Esophagus (tissue), 2 donors: ENCODE data around the gene PNMA6E. TPM values are rescaled to one million over a fixed set of nuclear protein-coding genes. Genes with fewer than 3 reads are reported as not detected.

Source experiments
- H3K27ac ChIP-seq, 2 donors: one replicate each; pipeline ENCODE4 v1.5.1; 2013; ENCODE audit warnings: low read depth in 2 of 2, mild to moderate bottlenecking in 2 of 2, inconsistent platforms in 1 of 2, low read length in 1 of 2, moderate library complexity in 1 of 2
- H3K27me3 ChIP-seq, 2 donors: one replicate each; pipeline ENCODE4 v1.6.1; 2013; ENCODE audit warnings: low read length in 2 of 2, control low read depth in 1 of 2, mild to moderate bottlenecking in 1 of 2; ENCODE audit not compliant: insufficient read depth in 2 of 2, control insufficient read depth in 1 of 2
- H3K36me3 ChIP-seq, 2 donors: one replicate each; pipeline ENCODE4 v1.6.1; 2013; ENCODE audit warnings: low read length in 1 of 2; ENCODE audit not compliant: control insufficient read depth in 2 of 2, insufficient read depth in 2 of 2
- H3K4me1 ChIP-seq, 2 donors: one replicate each; pipeline ENCODE4 v1.6.1; 2013; ENCODE audit warnings: low read length in 1 of 2; ENCODE audit not compliant: control insufficient read depth in 2 of 2, insufficient read depth in 2 of 2
- H3K4me3 ChIP-seq, 2 donors: one replicate each; pipeline ENCODE4 v1.5.1; 2013; ENCODE audit warnings: low read length in 2 of 2, mild to moderate bottlenecking in 2 of 2, low read depth in 1 of 2, moderate library complexity in 1 of 2
- H3K9me3 ChIP-seq, 2 donors: one replicate each; pipeline ENCODE4 v1.6.1; 2013; ENCODE audit warnings: mild to moderate bottlenecking in 2 of 2, low read depth in 1 of 2, low read length in 1 of 2, moderate library complexity in 1 of 2; ENCODE audit not compliant: control insufficient read depth in 2 of 2, insufficient read depth in 1 of 2
- WGBS, 2 donors: extraction: QIAGEN DNeasy Blood & Tissue Kit; methylation state at CpG; one replicate each; pipeline ENCODE4 v1.1.7; 2013; 5-methylcytosine and 5-hydroxymethylcytosine counted together
- polyA plus RNA-seq, 2 donors: library from polyadenylated mRNA; stranded (reverse); fragments of 200-250 nt; gene quantifications; one replicate each; pipeline ENCODE4 v1.2.3, GENCODE V29; 2013
- donor health status: healthy with polysubstance abuse.
- donor health status: Bipolar disorder and iron deficiency.

Gene PNMA6E
- polyA plus RNA-seq, 2 donors: not detected

DNA sequence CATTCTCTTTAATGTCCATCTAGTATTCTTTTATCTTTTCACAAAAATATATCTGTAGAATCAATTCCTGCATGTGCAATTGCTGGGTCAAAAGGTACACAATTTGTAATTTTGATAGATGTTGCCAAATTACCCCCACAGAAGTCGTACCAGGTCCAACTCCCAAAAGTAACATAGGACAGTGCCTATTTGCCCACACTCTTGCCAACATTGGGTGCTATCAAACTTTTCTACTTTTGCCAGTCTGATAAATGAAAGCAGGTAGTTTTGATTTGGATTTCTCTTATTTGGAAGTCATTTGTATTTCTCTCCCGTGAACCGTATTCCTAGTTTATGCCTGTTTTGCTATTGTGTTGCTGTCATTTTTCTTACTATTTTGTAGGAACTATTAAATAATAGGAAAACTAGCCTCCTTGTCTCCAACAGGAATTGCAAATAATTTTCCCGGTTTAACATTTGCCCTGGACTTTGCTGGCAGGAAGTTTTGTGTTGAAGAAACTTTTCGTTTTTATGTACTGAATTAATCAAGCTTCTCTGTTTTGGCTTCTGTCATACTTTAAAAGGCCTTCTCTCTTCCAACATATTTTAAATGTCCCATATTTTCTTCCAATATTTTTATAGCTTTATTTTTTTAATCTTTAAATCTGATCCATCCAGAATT, 34.1 kb downstream of the PNMA6E start:
- Histone ChIP-seq H3K36me3 (no peaks in the 10 kb centered on the region), H3K9me3 (no peaks in the 10 kb centered on the region), H3K4me1 (no peaks in the 10 kb centered on the region), H3K27me3 (no peaks in the 10 kb centered on the region), H3K4me3 (no peak overlapping the region), H3K27ac (no peak overlapping the region)
- WGBS, 2 donors: 74 to 81% methylated on average over 5 of the region's 5 CpGs

DNA sequence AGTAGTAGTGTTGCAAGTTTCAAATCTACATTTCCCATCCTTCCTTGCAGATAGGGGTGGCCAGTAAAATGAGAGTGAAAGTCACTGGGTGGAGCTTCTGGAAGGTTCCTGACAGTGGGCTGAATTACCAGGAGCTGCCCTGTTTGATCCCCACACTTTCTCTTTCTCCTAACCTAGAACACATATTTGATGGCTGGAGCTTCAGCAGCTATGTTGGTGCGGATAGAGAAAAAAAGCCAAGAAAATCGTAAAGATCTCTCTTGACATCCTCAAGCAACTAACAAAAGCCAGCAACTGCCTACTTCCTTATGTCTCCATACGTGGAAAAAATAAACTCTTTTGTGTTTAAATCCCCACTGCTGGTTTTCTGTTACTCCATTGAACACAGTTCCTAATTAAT, 35.0 kb downstream of the PNMA6E start:
- H3K27ac ChIP-seq: no peak overlapping the region
- no peaks in the 10 kb centered on the region for H3K36me3 ChIP-seq
- H3K9me3 ChIP-seq: no peaks in the 10 kb centered on the region
- WGBS, 2 donors: 78 to 89% methylated on average over 3 of the region's 3 CpGs
- no peaks in the 10 kb centered on the region for H3K27me3 ChIP-seq
- H3K4me1 ChIP-seq: no peaks in the 10 kb centered on the region
- no peak overlapping the region for H3K4me3 ChIP-seq

DNA sequence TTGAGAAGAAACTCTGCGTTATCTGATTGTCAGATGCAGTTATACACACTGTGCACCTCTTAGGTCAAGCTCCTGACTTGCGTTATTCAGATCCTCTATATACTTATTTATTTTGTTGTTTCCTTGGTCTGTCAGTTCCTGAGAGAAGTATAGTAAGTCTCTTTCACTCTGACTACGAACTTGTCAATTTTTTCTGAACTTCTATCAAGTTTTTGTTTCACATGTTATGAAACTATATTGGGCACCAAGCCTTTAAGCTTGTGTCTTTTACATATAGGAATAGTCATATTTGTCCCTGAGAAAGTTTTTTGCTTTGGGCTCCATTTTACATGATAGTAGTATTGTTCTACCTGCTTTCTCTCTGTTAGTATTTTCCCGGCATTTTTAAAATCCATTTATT, 35.5 kb downstream of the PNMA6E start:
- Histone ChIP-seq H3K36me3 (no peaks in the 10 kb centered on the region), H3K4me1 (no peaks in the 10 kb centered on the region), H3K27me3 (no peaks in the 10 kb centered on the region), H3K4me3 (no peak overlapping the region), H3K9me3 (no peaks in the 10 kb centered on the region), H3K27ac (no peak overlapping the region)
- WGBS, 2 donors: 74 to 85% methylated on average over 4 of the region's 4 CpGs

DNA sequence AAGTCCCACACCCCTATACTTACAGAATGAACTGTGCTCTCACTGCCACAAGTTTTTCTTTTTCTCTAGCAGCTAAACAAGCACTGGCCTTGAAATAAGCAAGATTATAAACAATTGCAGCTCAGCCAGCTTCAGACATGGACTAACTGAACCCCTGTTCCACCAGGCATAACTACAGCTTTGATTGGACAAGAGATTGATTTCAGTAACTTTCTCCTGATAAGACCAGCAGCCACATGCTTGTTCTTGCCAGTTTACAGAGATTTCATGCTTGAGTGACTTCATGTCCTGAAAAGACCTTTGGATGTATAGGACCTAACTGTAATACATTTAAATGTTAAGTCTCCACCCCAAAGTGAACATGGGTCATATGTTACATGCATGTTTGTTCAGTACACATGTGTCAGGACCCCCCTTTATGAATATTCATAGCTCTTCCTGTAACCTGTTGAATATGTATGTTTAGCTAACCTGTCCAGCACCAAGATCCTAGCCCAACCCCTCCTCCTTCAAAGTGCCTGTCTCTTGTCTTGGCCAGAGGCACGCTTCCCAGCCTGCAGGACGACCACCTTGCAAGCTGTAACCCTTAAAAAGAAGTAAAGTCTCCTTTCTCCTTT, 39.3 kb downstream of the PNMA6E start:
- peaks cover 0 to 2% of the 10 kb centered on the region in 2 donors for H3K9me3 ChIP-seq
- no peak overlapping the region for H3K4me3 ChIP-seq
- H3K4me1 ChIP-seq: no peaks in the 10 kb centered on the region
- H3K27me3 ChIP-seq: no peaks in the 10 kb centered on the region
- H3K27ac ChIP-seq: no peak overlapping the region
- H3K36me3 ChIP-seq: no peaks in the 10 kb centered on the region
- WGBS, 2 donors: 41 to 74% methylated on average over 2 of the region's 2 CpGs

- peaks cover 0 to 3% of the 10 kb centered on the region in 2 donors for H3K27me3 ChIP-seq
- no peak overlapping the region for H3K27ac ChIP-seq
- H3K36me3 ChIP-seq: no peaks in the 10 kb centered on the region
- peaks cover 2 to 5% of the 10 kb centered on the region in 2 donors for H3K9me3 ChIP-seq
- no peak overlapping the region for H3K4me3 ChIP-seq
- no peaks in the 10 kb centered on the region for H3K4me1 ChIP-seq
- 93 to 100% methylated on average over 1 of the region's 1 CpG for WGBS, 2 donors
Measured at GRCh38 chrX:153357877-153358276, 43.3 kb downstream of the PNMA6E start.

DNA sequence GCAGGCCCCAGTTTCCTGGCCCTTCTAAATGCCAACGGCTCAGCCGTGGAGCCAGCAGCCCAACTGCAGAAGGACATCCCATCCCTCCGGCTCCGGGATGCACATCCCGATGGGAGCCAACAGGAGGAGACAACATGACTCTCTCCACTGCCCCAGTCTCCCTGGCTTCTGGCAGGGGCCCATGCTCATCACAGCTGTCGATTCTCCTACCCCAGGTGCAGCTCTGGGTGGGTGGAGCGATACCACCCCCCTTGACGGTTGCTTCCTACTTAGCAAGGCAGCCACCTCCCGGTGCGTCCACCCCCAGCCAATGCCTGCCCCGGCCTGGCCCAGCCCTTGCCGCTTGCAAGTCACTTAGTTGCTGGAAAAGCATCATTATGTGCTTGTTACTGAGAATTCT, 47.7 kb downstream of the PNMA6E start:
- Histone ChIP-seq H3K4me1 (no peaks in the 10 kb centered on the region), H3K27me3 (peaks cover 0 to 3% of the 10 kb centered on the region in 2 donors), H3K4me3 (no peak overlapping the region), H3K27ac (no peak overlapping the region), H3K36me3 (no peaks in the 10 kb centered on the region), H3K9me3 (peaks cover 2 to 5% of the 10 kb centered on the region in 2 donors)
- WGBS, 2 donors: 73% methylated on average over 12 of the region's 12 CpGs

DNA sequence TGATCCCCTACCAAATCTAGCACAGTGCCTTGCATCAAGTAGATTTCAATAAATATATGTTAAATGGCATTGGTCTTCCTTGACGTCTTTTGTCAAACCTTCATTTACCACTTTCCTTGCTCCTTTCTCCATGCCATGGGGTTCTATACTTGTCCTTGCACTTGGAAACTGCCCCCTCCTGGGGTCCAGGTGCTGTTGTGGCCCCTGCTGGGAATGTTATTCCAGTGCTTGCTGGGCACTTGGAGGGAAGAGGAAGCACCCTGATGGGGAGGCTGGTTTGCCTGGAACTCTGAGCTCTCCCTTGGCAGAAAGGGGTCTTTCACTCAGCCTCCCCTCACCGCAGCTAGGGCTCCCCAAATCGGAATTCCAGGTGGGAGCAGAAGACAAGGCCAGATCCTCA, 48.3 kb downstream of the PNMA6E start:
- H3K9me3 ChIP-seq: peaks cover under 1 to 5% of the 10 kb centered on the region in 2 donors
- WGBS, 2 donors: 84 to 90% methylated on average over 3 of the region's 3 CpGs
- H3K4me1 ChIP-seq: no peaks in the 10 kb centered on the region
- H3K27ac ChIP-seq: no peak overlapping the region
- no peak overlapping the region for H3K4me3 ChIP-seq
- H3K27me3 ChIP-seq: peaks cover 0 to 3% of the 10 kb centered on the region in 2 donors
- no peaks in the 10 kb centered on the region for H3K36me3 ChIP-seq

- Histone ChIP-seq H3K4me1 (no peaks in the 10 kb centered on the region), H3K27ac (no peak overlapping the region), H3K36me3 (peaks cover 0 to 7% of the 10 kb centered on the region in 2 donors), H3K9me3 (peaks cover 0 to 5% of the 10 kb centered on the region in 2 donors), H3K27me3 (peaks cover 0 to 3% of the 10 kb centered on the region in 2 donors), H3K4me3 (no peak overlapping the region)
- WGBS, 2 donors: 81 to 85% methylated on average over 8 of the region's 8 CpGs
Measured at GRCh38 chrX:153351981-153352380, 49.2 kb downstream of the PNMA6E start.

- Histone ChIP-seq H3K4me1 (no peaks in the 10 kb centered on the region), H3K36me3 (peaks cover 0 to 10% of the 10 kb centered on the region in 2 donors)
- 90 to 98% methylated on average over 5 of the region's 5 CpGs for WGBS, 2 donors
Measured at GRCh38 chrX:153349952-153350351, 51.2 kb downstream of the PNMA6E start.

GRCh38 chrX:153348421-153348820, 52.7 kb downstream of the PNMA6E start:
- H3K4me3 ChIP-seq: no peak overlapping the region
- no peaks in the 10 kb centered on the region for H3K4me1 ChIP-seq
- no peak overlapping the region for H3K27ac ChIP-seq
- no peaks in the 10 kb centered on the region for H3K9me3 ChIP-seq
- 83 to 87% methylated on average over 8 of the region's 8 CpGs for WGBS, 2 donors
- H3K36me3 ChIP-seq: peaks cover 0 to 10% of the 10 kb centered on the region in 2 donors
- no peaks in the 10 kb centered on the region for H3K27me3 ChIP-seq

More at GRCh38 chrX:153349952-153350351, 51.2 kb downstream of the PNMA6E start:
- Histone ChIP-seq H3K27me3 (peaks cover 0 to 3% of the 10 kb centered on the region in 2 donors), H3K27ac (no peak overlapping the region), H3K4me3 (no peak overlapping the region), H3K9me3 (no peaks in the 10 kb centered on the region)
